ENCODE data around the gene ZSWIM6. TPM values are rescaled to one million over a fixed set of nuclear protein-coding genes. Genes with fewer than 3 reads are reported as not detected.

ZSWIM6 gene
- polyA plus RNA-seq, 1 of the 3 experiments (the other 2 are of a cell fraction), result 7.4 TPM

DNA sequence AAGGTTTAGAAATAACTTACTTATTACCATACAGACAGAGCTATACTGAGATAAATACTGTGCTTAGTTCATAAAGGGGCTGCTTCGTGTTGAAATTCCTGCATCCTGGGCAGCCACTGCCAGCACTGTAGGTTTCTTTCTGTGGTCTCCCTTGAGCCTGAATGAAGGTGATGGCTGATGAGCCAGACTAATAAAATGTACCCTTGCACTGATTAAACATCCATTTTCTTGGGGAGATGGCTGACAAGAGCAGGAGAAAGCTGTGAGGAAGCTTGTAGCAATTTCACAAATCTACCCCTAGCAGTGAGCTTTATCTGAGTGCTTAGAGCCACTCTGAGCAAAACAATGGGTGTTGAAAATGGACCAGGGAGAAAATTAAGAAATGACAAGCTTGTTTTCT is 23.3 kb upstream of the ZSWIM6 start:
- WGBS (ENCODE audit: low lambda C conversion rate), result 55% methylated on average over 1 of the region's 1 CpG
- Histone ChIP-seq H3K36me3 (replicated peaks in 1 of 2; ENCODE audit: control insufficient read depth in 1 of 2, insufficient read depth in 2 of 2, low read length in 1 of 2) (no peaks in the 10 kb centered on the region), H3K27ac (ENCODE audit: low read depth in 2 of 2, low read length in 1 of 2) (peak overlapping the region in 1 of 2 experiments; percentile 43; a peak in 2 of 4 replicates), H3K9me3 (no peaks in the 10 kb centered on the region), H3K27me3 (ENCODE audit: insufficient read depth) (no peaks in the 10 kb centered on the region), H3K9ac (peak overlapping the region; percentile 34), H3K79me2 (ENCODE audit: insufficient read depth) (no peaks in the 10 kb centered on the region), H3K4me2 (peak overlapping the region; percentile 25; the same call in 1 of the 2 replicates), H3K4me1 (ENCODE audit: control insufficient read depth in 1 of 2, insufficient read depth in 2 of 2, low read depth in 1 of 2, low read length in 1 of 2) (peaks cover 7 to 35% of the 10 kb centered on the region in 2 experiments; a peak in 3 of 4 replicates), H2AFZ (ENCODE audit: low read depth) (peak overlapping the region; percentile 19; the same call in 1 of the 2 replicates), H3K9me2 (no peaks in the 10 kb centered on the region), H3F3A (replicated peaks; ENCODE audit: insufficient read depth) (peaks cover 21% of the 10 kb centered on the region), H4K20me1 (ENCODE audit: insufficient read depth) (no peaks in the 10 kb centered on the region), H3K4me3 (ENCODE audit: low read depth in 2 of 2, low read length in 1 of 2) (no peak overlapping the region)
- no peak for TF ChIP-seq POLR2AphosphoS5 (IDR thresholded peaks at IDR 0.05; ENCODE audit: low read depth, low read length)
- TF ChIP-seq, protein P1, sequence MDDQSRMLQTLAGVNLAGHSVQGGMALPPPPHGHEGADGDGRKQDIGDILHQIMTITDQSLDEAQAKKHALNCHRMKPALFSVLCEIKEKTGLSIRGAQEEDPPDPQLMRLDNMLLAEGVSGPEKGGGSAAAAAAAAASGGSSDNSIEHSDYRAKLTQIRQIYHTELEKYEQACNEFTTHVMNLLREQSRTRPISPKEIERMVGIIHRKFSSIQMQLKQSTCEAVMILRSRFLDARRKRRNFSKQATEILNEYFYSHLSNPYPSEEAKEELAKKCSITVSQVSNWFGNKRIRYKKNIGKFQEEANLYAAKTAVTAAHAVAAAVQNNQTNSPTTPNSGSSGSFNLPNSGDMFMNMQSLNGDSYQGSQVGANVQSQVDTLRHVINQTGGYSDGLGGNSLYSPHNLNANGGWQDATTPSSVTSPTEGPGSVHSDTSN (IDR thresholded peaks at IDR 0.05), result peak; percentile 56
- no peak for TF ChIP-seq RCOR1 (IDR thresholded peaks at IDR 0.05; ENCODE audit: low read length)
- TF ChIP-seq CTCF (IDR thresholded peaks at IDR 0.05), result no peak
- no peak for TF ChIP-seq NRF1 (IDR thresholded peaks at IDR 0.05; ENCODE audit: low read depth, low read length)
- DNase-seq, result no peak
- ChIA-PET POLR2A (no interaction called here), CTCF (no interaction called here)

DNA sequence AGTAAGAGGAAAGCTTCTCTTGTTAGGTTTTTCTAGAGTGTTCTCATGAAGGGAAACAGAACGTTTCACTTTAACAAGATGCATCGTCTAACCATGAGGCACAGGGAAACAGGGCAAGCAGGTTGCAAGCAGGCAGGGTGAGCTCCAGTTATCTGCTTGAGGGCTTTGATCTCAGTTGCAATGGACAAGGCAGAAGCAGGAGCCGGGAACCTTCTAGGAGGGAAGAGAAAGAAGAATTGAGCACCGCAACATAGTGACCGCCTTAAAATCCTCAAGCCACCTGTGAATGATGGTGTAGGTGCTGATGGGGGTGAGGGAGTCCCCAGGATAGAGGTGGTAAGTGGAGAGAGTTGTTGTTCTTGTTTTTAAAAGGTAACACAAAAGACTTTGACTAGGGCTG is 22.9 kb upstream of the ZSWIM6 start:
- ChIA-PET CTCF (no interaction called here), POLR2A (no interaction called here)
- Histone ChIP-seq H4K20me1 (ENCODE audit: insufficient read depth) (no peaks in the 10 kb centered on the region), H3K4me3 (ENCODE audit: low read depth in 2 of 2, low read length in 1 of 2) (no peak overlapping the region), H3K9ac (peak overlapping the region; percentile 34), H3K4me2 (0 out of 2 replicates have a peak overlapping the region, but pooled peaks have one; percentile 25), H2AFZ (ENCODE audit: low read depth) (peak overlapping the region; percentile 19; the same call in 1 of the 2 replicates), H3K27ac (ENCODE audit: low read depth in 2 of 2, low read length in 1 of 2) (peak overlapping the region in 1 of 2 experiments; percentile 43; a peak in 2 of 4 replicates), H3K79me2 (ENCODE audit: insufficient read depth) (no peaks in the 10 kb centered on the region), H3K36me3 (replicated peaks in 1 of 2; ENCODE audit: control insufficient read depth in 1 of 2, insufficient read depth in 2 of 2, low read length in 1 of 2) (no peaks in the 10 kb centered on the region), H3K27me3 (ENCODE audit: insufficient read depth) (no peaks in the 10 kb centered on the region), H3K9me3 (no peaks in the 10 kb centered on the region), H3K9me2 (no peaks in the 10 kb centered on the region), H3K4me1 (ENCODE audit: control insufficient read depth in 1 of 2, insufficient read depth in 2 of 2, low read depth in 1 of 2, low read length in 1 of 2) (peaks cover 10 to 34% of the 10 kb centered on the region in 2 experiments), H3F3A (replicated peaks; ENCODE audit: insufficient read depth) (peaks cover 25% of the 10 kb centered on the region)
- no peak for DNase-seq
- no peak for TF ChIP-seq SIN3A (IDR thresholded peaks at IDR 0.05; ENCODE audit: borderline replicate concordance, low read depth, low read length)
- no peak for TF ChIP-seq TEAD4 (IDR thresholded peaks at IDR 0.05; ENCODE audit: borderline replicate concordance, insufficient read depth)
- TF ChIP-seq REST (IDR thresholded peaks at IDR 0.05; ENCODE audit: low read depth, low read length), result no peak
- TF ChIP-seq FOXM1 (IDR thresholded peaks at IDR 0.05; ENCODE audit: low read depth), result no peak
- no peak for TF ChIP-seq NFIC (IDR thresholded peaks at IDR 0.05; ENCODE audit: borderline replicate concordance)
- WGBS (ENCODE audit: low lambda C conversion rate), result 88% methylated on average over 5 of the region's 5 CpGs

All from SK-N-SH (cell line).